Ramos (cell line): ENCODE results near the gene GPATCH2L.

Experiments
- in situ Hi-C: fragments of 300-500 bp; cut with MboI; formaldehyde crosslinking; loops from one replicate; pipeline ENCODE4 v1.14.3; 2022; ENCODE audit warnings: low sequenced_read_pairs; ENCODE audit not compliant: unreplicated experiment

GPATCH2L gene

GRCh38 chr14:76195003-76195402, 43.3 kb downstream of the GPATCH2L start:
- in situ Hi-C loops: no loop called here

- in situ Hi-C loops: no loop called here
Observed at GRCh38 chr14:76196980-76197695, 45.4 kb downstream of the GPATCH2L start.

DNA sequence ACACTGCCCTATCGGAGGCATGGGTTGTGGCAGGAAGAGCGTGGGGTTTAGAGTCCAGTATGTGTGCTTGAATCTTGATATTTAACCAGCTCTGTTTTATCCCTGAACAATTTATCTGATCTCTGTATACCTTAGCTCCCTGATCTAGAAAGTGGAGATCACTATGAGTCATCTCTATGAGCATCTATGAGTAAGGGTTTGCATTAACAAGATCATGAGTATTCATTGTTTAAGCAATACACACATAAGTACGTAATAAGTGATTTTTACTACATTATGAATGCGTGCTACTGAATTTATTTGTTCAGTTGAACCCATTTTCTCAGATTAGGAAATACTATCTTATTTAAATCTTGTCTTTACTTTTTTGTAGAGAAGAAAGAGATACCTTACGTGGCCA, 49.4 kb downstream of the GPATCH2L start:
- in situ Hi-C loops: no loop called here

DNA sequence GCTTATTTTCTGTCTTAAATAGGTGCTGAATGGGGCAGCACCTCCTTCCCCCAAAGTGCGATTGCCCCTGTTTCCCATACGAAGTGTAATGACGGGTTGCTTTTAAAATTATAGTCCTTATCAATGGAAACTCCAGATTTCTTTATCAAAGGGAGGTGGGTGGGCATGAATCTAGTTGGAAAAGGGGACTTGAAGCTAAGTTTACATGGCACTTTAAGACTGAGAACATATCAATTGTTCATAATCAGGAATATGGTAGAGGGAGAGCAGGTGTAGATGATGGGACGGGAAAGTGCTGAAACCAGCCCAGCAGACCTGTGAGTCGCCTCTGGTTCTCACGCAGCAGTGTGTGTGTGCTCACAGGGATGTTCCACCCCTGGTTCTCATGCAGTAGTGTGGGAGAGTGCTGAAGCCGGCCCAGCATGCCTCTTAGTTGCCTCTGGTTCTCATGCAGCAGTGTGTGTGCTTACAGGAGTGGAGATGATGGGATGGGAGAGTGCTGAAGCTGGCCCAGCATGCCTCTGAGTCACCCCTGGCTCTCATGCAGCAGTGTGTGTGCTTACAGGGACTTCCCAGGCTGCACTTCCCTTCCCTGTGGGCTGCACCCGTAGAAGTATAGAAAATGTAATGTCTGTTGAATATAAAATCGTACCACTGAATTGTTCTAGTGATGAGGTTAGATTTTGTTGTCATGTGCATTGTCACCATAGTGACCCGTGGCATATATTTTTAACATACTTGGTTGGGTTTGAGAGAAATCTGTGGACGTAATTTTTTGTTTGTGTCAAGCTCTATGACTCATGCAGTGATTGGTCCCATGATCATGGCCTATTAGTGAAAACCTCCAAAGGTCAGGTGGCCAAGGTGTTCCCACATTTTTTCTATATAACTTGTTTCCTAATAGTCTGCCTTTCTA, 51.6 kb downstream of the GPATCH2L start:
- in situ Hi-C loops: no loop called here

- in situ Hi-C loops: no loop called here
Observed at GRCh38 chr14:76204461-76205230, 52.9 kb downstream of the GPATCH2L start.

GRCh38 chr14:76205708-76206107, 54.0 kb downstream of the GPATCH2L start:
- in situ Hi-C loops: no loop called here

- in situ Hi-C loops: no loop called here
Observed at GRCh38 chr14:76208340-76208739, 56.6 kb downstream of the GPATCH2L start.

- in situ Hi-C loops: no loop called here
Observed at GRCh38 chr14:76212242-76212641, 60.5 kb downstream of the GPATCH2L start.

GRCh38 chr14:76217179-76217578, 65.5 kb downstream of the GPATCH2L start:
- in situ Hi-C loops: no loop called here

DNA sequence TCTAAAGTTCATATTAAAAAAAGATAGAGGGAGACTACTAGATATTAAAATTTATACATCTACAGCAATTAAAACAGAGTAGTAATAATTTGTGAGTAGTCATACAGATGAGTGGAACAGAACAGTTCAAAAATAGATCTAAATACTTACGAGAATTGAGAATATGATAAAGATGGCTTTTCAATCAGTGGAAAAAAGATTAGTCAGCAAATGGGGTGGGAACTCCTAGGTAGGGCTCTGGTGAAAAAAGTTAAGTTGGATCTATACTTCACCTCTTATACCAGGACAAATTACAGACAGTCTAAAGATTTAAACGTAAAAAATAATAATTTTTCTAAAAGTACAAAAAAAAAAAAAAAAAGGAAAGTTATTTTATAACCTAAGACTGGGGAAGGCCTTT, 66.9 kb downstream of the GPATCH2L start:
- in situ Hi-C loops: no loop called here

GRCh38 chr14:76219873-76220272, 68.2 kb downstream of the GPATCH2L start:
- in situ Hi-C loops: no loop called here

GRCh38 chr14:76227450-76228050, 75.8 kb downstream of the GPATCH2L start:
- in situ Hi-C loops: no loop called here

- in situ Hi-C loops: no loop called here
Observed at GRCh38 chr14:76228138-76228537, 76.4 kb downstream of the GPATCH2L start.

DNA sequence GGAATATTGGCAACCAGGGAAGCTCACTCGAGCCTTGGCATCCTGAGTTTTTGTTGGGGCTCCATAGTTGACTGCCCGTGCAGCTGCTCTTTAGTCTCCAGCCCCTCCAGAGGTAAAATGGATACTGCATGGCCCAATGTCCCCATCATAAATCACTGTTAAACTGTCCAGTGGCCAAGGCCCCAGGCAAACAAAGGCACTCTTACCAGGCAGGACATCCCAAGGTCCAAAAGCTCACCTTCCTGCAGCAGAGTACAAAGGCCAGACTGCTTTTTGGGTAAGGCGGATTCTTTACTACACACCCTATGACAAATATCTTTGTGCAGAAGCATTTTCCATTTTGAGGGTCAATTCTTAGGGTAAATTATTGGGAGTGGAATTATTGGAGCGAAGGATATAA, 81.1 kb downstream of the GPATCH2L start:
- in situ Hi-C loops: no loop called here

GRCh38 chr14:76235628-76236027, 83.9 kb downstream of the GPATCH2L start:
- in situ Hi-C loops: no loop called here

- in situ Hi-C loops: no loop called here
Observed at GRCh38 chr14:76236172-76237130, 84.7 kb downstream of the GPATCH2L start.

DNA sequence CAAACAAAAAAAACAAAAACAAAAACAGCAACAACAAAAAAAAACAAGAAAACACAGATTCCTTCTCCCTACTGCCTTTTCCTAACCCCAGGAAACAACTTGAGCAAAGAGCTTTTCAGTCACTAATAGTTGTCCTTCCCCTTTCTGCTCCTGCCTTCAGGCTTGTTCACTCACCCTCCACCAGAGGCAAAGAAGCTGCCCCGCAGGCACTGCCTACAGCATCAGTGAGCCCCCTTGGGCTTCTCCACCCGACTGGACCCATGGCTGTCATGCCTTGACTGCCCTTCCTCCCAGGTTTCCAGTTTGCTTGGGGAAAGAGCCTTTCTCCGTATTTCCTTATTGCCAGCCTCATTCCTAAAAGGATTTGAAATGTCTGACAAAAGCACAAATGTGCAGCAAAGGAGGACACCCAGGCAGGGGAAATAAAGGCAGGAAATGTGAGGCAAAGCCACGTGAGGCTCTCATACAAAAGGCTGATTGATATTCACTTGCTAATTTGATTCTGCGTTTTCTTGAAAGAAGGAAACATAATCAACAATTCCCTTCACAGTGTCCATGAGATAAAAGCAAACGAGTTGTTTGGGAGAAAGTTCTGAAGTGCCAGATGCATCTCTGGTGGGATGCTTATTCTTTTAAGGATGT, 85.7 kb downstream of the GPATCH2L start:
- in situ Hi-C loops: no loop called here

DNA sequence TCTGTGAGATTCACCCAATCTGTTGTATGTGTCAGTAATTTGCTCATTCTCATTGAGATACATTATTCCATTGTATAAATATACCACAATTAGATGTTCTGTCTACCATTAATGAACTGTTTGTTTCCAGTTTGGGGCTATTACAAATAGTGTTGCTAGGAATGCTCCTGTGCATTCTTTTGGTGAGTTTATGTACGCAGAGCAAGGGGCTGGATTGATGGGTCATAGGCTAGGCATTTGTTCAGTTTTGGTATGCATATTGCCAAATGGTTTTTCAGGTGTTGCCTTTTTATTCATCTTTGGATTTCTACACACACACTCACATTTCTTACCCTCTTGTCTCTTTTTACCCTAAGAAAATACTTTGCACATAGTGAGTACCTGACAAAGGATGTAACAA, 93.4 kb downstream of the GPATCH2L start:
- in situ Hi-C loops: no loop called here

- in situ Hi-C loops: no loop called here
Observed at GRCh38 chr14:76250302-76250701, 98.6 kb downstream of the GPATCH2L start.
